ENCODE data around the gene DHRSX. TPM values are rescaled to one million over a fixed set of nuclear protein-coding genes. Genes with fewer than 3 reads are reported as not detected.

Gene DHRSX
- total and polyA plus RNA-seq, 11 donors, result 14.6 to 36.1 (median 24.1) TPM

GRCh38 chrX:2184089-2184488 is 316.7 kb downstream of the DHRSX start:
- intact Hi-C loops (cut with DNase I), result no loop called here
- Histone ChIP-seq H3K27ac (no peak overlapping the region), H3K27me3 (no peaks in the 10 kb centered on the region), H3K36me3 (no peaks in the 10 kb centered on the region), H3K4me1 (no peaks in the 10 kb centered on the region), H3K9me3 (peaks cover 0 to 13% (median 0%) of the 10 kb centered on the region in 12 donors), H3K4me3 (no peak overlapping the region)
- ATAC-seq (no peak), DNase-seq (no peak)
- TF ChIP-seq POLR2A (IDR thresholded peaks at IDR 0.05), result no peak
- TF ChIP-seq CTCF (IDR thresholded peaks at IDR 0.05), result no peak
- WGBS, 4 donors, result 92 to 98% (median 93%) methylated on average over 1 of the region's 1 CpG

- no peaks in the 10 kb centered on the region for H3K36me3 ChIP-seq
- H3K27ac ChIP-seq, result no peak overlapping the region
- intact Hi-C loops (cut with DNase I), result no loop called here
- 77 to 90% (median 78%) methylated on average over 14 of the region's 14 CpGs for WGBS, 4 donors
- peaks cover 0 to 13% (median 0%) of the 10 kb centered on the region in 12 donors for H3K9me3 ChIP-seq
- no peaks in the 10 kb centered on the region for H3K27me3 ChIP-seq
- H3K4me3 ChIP-seq, result no peak overlapping the region
- TF ChIP-seq CTCF (IDR thresholded peaks at IDR 0.05) (no peak), POLR2A (IDR thresholded peaks at IDR 0.05) (no peak)
- ATAC-seq (no peak), DNase-seq (no peak)
- no peaks in the 10 kb centered on the region for H3K4me1 ChIP-seq
Measured at GRCh38 chrX:2183193-2183725, 317.5 kb downstream of the DHRSX start.

GRCh38 chrX:2177541-2177940 is 323.2 kb downstream of the DHRSX start:
- TF ChIP-seq CTCF (IDR thresholded peaks at IDR 0.05), result no peak
- TF ChIP-seq POLR2A (IDR thresholded peaks at IDR 0.05), result no peak
- no peaks in the 10 kb centered on the region for H3K9me3 ChIP-seq
- no peaks in the 10 kb centered on the region for H3K4me1 ChIP-seq
- H3K27me3 ChIP-seq, result no peaks in the 10 kb centered on the region
- DNase-seq (no peak), ATAC-seq (no peak)
- no peaks in the 10 kb centered on the region for H3K36me3 ChIP-seq
- intact Hi-C loops (cut with DNase I), result no loop called here
- 94 to 97% (median 95%) methylated on average over 14 of the region's 14 CpGs for WGBS, 4 donors
- no peak overlapping the region for H3K4me3 ChIP-seq
- H3K27ac ChIP-seq, result no peak overlapping the region

GRCh38 chrX:2176733-2177132 is 324.0 kb downstream of the DHRSX start:
- no peak for ATAC-seq
- no peak for DNase-seq
- Histone ChIP-seq H3K4me3 (no peak overlapping the region), H3K27me3 (no peaks in the 10 kb centered on the region), H3K9me3 (no peaks in the 10 kb centered on the region), H3K4me1 (no peaks in the 10 kb centered on the region), H3K36me3 (no peaks in the 10 kb centered on the region), H3K27ac (no peak overlapping the region)
- intact Hi-C loops (cut with DNase I), result no loop called here
- TF ChIP-seq POLR2A (IDR thresholded peaks at IDR 0.05), result no peak
- TF ChIP-seq CTCF (IDR thresholded peaks at IDR 0.05), result no peak
- WGBS, 4 donors, result 88 to 91% (median 90%) methylated on average over 5 of the region's 5 CpGs

All from heart left ventricle (tissue), 16 donors.